ENCODE results near the gene CDC45.

- TF ChIP-seq CTCF (IDR thresholded peaks at IDR 0.05) = no peak
- TF ChIP-seq POLR2A (IDR thresholded peaks at IDR 0.05) = no peak
These were observed 9.4 kb downstream of the CDC45 start for GRCh38 chr22:19488884-19489843.
